Osteocyte (in vitro differentiated cells): ENCODE results near the gene SETD2. TPM values are rescaled to one million over a fixed set of nuclear protein-coding genes. Genes with fewer than 3 reads are reported as not detected.

Experiments used
- DNase-seq: peaks from one replicate; pipeline ENCODE4 v3.0.0; 2021; ENCODE audit warnings: mixed read lengths; ENCODE audit not compliant: unreplicated experiment; ENCODE audit errors: extremely low spot score
- H3K27ac Mint-ChIP-seq: one replicate; pipeline ENCODE4 v1.8.0; 2021; ENCODE audit warnings: mild to moderate bottlenecking, mixed read lengths; ENCODE audit not compliant: unreplicated experiment
- H3K27me3 Mint-ChIP-seq: one replicate; pipeline ENCODE4 v1.8.0; 2021; ENCODE audit warnings: mixed read lengths; ENCODE audit not compliant: unreplicated experiment
- H3K36me3 Mint-ChIP-seq: one replicate; pipeline ENCODE4 v1.8.0; 2021; ENCODE audit warnings: mixed read lengths; ENCODE audit not compliant: unreplicated experiment
- H3K4me1 Mint-ChIP-seq: one replicate; pipeline ENCODE4 v1.8.0; 2021; ENCODE audit warnings: mixed read lengths; ENCODE audit not compliant: unreplicated experiment
- H3K4me3 Mint-ChIP-seq: one replicate; pipeline ENCODE4 v1.8.0; 2021; ENCODE audit warnings: mild to moderate bottlenecking, moderate library complexity, mixed read lengths; ENCODE audit not compliant: unreplicated experiment
- H3K9me3 Mint-ChIP-seq: one replicate; pipeline ENCODE4 v1.8.0; 2021; ENCODE audit warnings: mixed read lengths; ENCODE audit not compliant: unreplicated experiment
- total RNA-seq: library from RNA; stranded (reverse); gene quantifications from 2 replicates; pipeline ENCODE4 v1.2.1, GENCODE V29; 2021
- TF ChIP-seq, protein P1 (sequence below): fragments of 200-600 bp; sonication (generic); IDR thresholded peaks from 2 replicates; pipeline ENCODE4 v1.5.0; 2021; ENCODE audit warnings: antibody characterized with exemption, mild to moderate bottlenecking, moderate library complexity

SETD2 gene
- total RNA-seq, 1 donor from 2014 or later: 45.0 TPM

DNA sequence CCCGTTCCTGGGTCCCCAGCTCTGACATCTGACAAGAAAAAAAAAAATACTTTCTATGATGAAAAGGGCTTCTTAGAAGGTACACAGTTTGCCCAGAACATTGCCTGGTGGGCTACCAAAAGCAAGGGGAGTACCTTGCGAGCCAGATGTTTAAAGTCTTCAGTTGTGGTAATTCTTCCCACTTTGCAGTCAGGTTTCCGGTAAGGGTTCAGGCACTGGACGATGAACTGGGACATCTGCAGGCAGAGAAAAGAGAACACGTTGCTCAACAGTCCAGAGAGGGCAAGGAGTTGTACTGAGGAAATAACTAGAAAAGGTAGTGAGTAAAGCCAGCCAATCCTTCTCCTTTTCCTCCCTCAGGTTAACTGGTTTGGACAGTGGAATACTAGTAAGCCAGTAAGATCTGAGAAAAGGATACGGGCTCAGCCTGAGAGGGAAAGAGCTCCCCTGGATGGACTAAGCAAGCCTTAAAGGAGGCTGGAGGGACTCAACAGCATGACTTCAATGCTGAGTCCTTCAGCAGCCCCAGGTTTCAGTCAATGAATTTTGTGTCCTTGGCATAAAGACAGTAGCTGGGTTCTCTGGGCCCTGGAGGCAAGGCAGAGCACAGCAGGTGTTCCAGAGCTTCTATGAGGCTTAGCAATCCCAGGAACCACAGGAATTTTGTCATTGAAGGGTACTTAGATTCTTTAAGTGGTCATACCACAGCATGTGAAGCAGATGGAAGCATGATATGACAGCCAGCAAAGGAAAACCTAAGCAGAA, 146.2 kb downstream of the SETD2 start:
- Mint-ChIP-seq H3K36me3 (peaks cover 26% of the 10 kb centered on the region), H3K27me3 (no peaks in the 10 kb centered on the region), H3K4me3 (no peak overlapping the region), H3K4me1 (peaks cover 23% of the 10 kb centered on the region), H3K9me3 (no peaks in the 10 kb centered on the region), H3K27ac (peak overlapping the region; percentile 43)
- DNase-seq: no peak
- TF ChIP-seq, protein P1, sequence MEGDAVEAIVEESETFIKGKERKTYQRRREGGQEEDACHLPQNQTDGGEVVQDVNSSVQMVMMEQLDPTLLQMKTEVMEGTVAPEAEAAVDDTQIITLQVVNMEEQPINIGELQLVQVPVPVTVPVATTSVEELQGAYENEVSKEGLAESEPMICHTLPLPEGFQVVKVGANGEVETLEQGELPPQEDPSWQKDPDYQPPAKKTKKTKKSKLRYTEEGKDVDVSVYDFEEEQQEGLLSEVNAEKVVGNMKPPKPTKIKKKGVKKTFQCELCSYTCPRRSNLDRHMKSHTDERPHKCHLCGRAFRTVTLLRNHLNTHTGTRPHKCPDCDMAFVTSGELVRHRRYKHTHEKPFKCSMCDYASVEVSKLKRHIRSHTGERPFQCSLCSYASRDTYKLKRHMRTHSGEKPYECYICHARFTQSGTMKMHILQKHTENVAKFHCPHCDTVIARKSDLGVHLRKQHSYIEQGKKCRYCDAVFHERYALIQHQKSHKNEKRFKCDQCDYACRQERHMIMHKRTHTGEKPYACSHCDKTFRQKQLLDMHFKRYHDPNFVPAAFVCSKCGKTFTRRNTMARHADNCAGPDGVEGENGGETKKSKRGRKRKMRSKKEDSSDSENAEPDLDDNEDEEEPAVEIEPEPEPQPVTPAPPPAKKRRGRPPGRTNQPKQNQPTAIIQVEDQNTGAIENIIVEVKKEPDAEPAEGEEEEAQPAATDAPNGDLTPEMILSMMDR: no peak

DNA sequence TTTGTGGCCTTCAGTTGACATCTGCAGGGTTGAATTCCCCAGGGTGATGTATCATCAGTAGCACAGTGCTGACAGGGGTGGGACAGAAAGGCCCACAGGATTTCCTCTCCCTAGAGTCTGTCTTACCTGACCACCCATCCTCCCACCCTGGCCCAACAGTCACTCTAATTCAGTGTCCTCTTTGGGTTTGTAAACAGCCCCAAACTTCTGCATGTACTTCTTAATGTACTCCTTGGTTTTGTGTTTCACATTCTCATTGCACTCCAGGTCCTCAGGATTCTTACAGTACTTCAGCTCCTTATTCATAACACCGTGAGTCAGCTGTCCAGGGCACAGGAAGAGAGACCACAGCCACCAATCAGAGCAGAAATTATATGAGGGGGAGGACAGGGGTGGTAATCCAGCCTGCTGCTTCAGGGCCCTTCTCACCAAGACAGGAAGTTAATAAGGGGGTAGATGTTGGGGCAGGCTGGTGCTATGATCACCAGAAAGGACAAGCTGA, 146.9 kb downstream of the SETD2 start:
- H3K27me3 Mint-ChIP-seq: no peaks in the 10 kb centered on the region
- TF ChIP-seq, protein P1: no peak
- H3K4me1 Mint-ChIP-seq: peaks cover 23% of the 10 kb centered on the region
- no peak overlapping the region for H3K4me3 Mint-ChIP-seq
- peaks cover 26% of the 10 kb centered on the region for H3K36me3 Mint-ChIP-seq
- H3K27ac Mint-ChIP-seq: peak overlapping the region; percentile 50
- DNase-seq: no peak
- no peaks in the 10 kb centered on the region for H3K9me3 Mint-ChIP-seq

DNA sequence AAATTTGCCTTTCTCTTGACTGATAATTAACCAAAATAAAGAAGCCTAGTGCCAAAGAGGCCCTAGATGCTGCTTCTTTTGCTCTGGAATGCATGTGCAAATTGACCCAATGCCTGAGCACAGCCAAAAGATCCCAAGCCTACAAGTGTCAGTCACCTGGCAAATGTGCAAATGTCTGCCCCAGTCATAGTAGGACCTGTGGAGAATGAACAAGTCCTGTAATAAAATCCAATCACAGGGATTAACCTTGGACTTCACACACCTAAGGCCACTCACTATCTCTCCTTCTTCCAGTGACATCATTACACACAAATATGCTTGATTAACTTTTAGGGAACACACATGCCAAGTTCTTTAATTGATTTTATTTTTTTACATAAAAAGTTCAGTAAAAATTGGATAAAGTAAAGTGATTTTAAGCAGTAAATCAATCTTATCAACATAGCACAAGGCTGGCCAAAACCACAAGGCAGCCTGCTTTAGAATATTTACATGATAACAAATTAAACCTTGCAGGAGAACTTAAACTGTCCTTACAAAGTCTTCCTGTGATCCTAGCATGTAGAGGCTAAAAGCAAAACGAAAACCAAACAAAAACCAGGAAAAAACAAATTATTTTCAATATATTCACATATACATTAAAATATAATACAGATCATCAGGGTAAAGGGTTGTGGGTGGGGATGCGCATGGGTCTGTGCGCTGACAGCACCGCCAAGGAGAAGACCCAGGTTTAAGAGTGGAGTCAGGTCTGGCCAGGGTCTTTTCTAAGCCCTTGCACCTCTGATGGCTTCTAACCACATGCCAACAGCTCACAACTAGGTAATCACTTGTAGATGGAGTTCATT, 147.6 kb downstream of the SETD2 start:
- H3K27ac Mint-ChIP-seq: no peak overlapping the region
- no peaks in the 10 kb centered on the region for H3K27me3 Mint-ChIP-seq
- no peak for DNase-seq
- TF ChIP-seq, protein P1: no peak
- H3K36me3 Mint-ChIP-seq: peaks cover 26% of the 10 kb centered on the region
- peaks cover 23% of the 10 kb centered on the region for H3K4me1 Mint-ChIP-seq
- H3K9me3 Mint-ChIP-seq: no peaks in the 10 kb centered on the region
- no peak overlapping the region for H3K4me3 Mint-ChIP-seq

DNA sequence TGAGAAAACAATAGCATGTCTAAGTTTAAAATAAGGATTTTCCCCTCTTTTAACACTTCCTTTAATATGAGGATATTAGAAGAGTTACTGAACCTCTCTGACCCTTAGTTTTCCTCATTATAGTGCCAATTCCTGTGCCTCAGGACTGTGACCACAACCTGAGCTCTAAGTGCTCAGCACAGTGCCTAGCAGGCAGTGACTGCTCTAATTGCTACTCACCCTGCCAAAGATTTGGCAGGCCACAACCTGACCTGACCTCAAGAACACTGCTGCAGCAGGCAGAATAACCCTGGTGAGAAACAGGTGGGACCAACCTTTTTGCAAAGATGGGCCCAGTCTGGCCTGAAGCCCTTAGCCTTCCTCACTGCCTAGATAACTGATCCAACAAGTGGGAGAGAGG, 148.8 kb downstream of the SETD2 start:
- no peak for DNase-seq
- H3K27me3 Mint-ChIP-seq: no peaks in the 10 kb centered on the region
- H3K4me1 Mint-ChIP-seq: peaks cover 24% of the 10 kb centered on the region
- H3K36me3 Mint-ChIP-seq: peaks cover 25% of the 10 kb centered on the region
- H3K4me3 Mint-ChIP-seq: no peak overlapping the region
- H3K27ac Mint-ChIP-seq: no peak overlapping the region
- TF ChIP-seq, protein P1: no peak
- H3K9me3 Mint-ChIP-seq: no peaks in the 10 kb centered on the region

DNA sequence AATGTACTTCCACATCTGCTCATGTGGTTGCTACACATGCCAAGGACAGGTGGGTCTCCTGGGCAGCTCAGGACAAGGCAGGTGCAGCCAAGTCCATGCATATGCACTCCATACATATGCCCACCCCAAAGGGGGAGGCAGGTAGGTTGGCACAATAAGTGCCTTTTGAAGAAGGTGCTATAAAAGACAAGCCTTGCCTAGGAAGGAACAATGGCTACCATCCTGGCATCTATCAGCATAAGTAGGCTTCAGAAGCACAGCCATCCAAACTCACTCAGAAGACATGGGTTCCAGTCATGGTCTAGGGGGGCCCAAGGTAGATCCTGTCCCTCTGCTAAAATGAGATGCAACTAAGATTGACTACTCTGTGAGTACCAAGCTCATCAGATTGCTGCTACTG, 149.9 kb downstream of the SETD2 start:
- H3K27me3 Mint-ChIP-seq: no peaks in the 10 kb centered on the region
- peaks cover 31% of the 10 kb centered on the region for H3K4me1 Mint-ChIP-seq
- TF ChIP-seq, protein P1: no peak
- DNase-seq: no peak
- peaks cover 21% of the 10 kb centered on the region for H3K36me3 Mint-ChIP-seq
- no peak overlapping the region for H3K27ac Mint-ChIP-seq
- no peak overlapping the region for H3K4me3 Mint-ChIP-seq
- no peaks in the 10 kb centered on the region for H3K9me3 Mint-ChIP-seq
